GM19351 (cell line): ENCODE data around the gene TUBGCP2.

Experiments used
- ATAC-seq: cut with Tn5 transposase; IDR thresholded peaks from one replicate; pipeline ENCODE4 v1.9.1; 2021; ENCODE audit warnings: mild to moderate bottlenecking, moderate library complexity; ENCODE audit not compliant: unreplicated experiment

TUBGCP2 gene

DNA sequence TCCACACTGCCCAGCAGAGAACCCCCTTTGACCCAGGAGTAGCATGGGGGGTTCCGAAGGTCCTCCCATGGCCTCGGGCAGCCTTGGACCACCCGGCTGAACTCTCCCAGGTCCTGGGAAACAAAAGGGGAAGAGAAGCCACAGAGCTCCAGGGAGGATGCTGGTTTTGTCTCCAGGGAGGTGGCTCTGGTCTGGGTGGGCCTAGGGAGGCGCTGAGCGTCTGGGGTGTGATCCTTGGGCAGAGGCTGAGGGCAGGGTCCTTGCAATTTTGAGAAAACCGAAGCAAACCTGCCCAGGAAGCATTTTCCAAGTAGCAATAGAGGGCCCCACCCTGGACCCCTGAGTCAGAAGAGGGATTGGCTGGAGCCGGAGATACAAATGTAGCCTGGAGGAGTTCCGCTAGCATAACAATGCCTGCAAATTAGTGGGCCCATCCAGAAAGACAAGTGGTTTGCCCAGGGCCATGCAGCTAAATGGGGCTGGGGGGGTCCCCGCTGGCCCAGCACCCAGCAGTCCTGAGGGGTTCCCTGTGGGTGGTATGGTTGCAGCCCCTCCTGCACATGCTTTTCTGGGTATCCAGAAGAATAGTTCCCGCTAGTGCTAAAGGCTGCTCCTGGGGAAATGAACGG lies 76.6 kb downstream of the TUBGCP2 start:
- ATAC-seq = no peak

DNA sequence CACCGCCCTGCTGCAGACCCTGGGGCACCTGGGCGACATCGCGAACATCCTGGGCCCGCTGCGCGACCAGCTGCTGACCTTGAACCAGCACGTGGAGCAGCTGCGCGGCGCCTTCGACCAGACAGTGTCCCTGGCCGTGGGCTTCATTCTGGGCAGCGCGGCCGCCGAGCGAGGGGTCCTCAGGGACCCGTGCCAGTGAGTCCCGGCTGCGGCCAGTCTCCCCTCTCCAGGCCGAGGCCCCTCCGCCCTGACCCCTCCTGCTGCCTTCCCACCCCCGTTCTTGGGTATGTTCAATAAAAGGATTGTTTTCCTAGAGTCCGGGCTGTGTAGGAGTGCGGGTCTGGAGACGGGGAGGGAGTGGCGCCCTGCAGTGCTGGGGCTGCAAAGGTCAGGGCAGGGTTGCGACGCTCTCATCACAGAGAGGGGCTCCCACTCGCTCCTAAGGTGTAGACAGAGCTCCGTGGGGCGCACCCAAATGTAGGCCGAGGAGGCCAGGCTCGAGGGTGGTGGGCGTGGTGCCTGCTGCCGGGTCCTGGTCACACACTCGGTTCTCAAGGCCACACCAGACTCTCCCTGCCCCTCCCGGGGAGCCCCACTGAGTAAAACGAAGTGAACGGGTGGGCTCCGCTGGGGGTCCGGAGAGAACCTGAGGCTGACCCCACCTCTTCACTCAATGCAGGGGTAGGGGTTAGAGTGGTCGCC lies 77.3 kb downstream of the TUBGCP2 start:
- no peak for ATAC-seq

DNA sequence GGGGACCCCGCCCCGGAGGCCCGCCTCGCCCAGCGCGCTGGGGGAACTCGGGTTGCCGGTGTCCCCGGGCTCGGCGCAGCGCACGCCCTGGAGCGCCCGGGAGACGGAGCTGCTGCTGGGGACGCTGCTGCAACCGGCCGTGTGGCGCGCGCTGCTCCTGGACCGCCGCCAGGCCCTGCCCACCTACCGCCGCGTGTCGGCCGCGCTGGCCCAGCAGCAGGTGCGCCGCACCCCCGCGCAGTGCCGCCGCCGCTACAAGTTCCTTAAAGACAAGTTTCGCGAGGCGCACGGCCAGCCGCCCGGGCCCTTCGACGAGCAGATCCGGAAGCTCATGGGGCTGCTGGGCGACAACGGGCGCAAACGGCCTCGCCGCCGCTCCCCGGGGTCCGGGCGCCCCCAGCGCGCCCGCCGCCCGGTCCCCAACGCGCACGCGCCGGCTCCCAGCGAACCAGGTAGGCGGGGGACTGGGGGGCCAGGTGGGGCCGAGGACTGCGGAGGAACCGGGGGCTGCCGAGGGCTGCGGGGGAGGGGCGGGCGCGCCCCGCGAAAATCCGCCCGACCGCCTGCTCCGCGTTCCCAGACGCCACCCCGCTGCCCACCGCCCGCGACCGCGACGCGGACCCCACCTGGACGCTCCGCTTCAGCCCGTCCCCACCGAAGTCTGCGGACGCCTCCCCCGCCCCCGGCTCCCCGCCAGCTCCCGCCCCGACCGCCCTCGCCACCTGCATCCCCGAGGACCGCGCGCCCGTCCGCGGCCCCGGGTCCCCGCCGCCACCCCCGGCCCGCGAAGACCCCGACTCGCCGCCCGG lies 78.1 kb downstream of the TUBGCP2 start:
- no peak for ATAC-seq

DNA sequence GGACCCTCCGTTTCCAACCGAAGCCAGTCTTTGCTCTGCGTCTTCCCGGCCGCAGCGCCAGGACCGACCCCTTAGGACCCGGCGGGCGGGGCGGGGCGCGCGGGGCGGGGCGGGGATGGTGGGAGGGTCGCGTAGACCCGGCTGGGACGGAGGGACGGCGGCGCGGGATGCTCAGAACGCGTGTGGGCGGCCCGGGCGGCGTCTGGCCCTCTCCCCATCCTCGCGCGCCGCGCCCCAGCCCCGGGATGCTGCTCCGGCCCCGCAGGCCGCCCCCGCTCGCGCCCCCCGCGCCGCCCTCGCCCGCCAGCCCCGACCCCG lies 78.7 kb downstream of the TUBGCP2 start, which contains the start of gene UTF1:
UTF1 (plus strand) TSS at position 174 of the 318 bp plus-strand sequence; CDS start at position 246, 72 bp downstream.
- no peak for ATAC-seq

DNA sequence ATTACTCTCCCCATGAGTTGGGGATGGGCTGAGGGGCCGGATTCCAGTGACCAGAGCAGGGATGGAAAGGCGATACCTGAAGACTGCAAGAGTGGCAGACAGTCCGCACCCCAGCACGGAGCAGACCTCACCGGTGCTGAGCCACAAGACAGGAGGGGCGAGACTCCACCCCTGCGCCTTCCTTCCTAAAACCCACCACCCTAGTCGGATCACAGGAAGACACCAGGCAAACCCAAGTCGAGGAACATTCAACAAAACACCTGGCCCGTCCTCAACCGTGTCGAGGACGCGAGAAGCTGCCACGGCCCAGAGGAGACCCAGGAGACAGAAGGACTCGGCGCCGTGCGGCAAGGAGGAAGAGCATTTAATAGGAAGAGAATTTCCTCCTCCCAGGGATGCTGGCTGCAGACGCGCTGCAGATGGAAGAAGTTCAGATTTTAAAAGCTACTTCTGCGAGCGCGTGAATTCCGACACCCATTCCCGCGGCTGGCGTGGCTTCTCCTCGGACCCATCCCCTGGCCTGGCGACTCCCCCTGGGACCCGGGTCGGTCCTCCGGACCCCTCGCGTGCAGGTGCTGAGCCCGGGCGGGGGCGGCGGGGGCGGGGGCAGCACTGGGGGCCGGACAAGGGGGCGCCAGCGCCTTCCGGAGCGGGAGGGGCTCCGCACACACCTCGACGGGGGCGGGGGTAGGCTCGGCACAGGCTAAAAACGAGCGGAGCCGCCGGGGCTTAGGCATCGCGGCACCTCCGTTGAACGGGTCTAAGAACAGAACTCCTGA lies 79.2 kb downstream of the TUBGCP2 start:
- no peak for ATAC-seq
